Keratinocyte (primary cell): ENCODE results near the gene NT5DC1. TPM values are rescaled to one million over a fixed set of nuclear protein-coding genes. Genes with fewer than 3 reads are reported as not detected.

ENCODE experiments used
- DNase-seq: peaks from one replicate; pipeline ENCODE4 v3.0.0-alpha.2; 2011; ENCODE audit warnings: low read depth, missing footprints, low spot score
- FAIRE-seq: peaks from 2 replicates; lab custom pipeline; 2011; peaks lifted over from hg19 to GRCh38; lab: Jason Lieb, UNC
- H2AFZ ChIP-seq: 2 replicates; pipeline ENCODE4 v1.6.0; 2012; ENCODE audit warnings: low read length, control low read depth, inconsistent platforms; ENCODE audit not compliant: control insufficient read depth
- H3K27ac ChIP-seq: 2 replicates; pipeline ENCODE4 v1.5.1; 2011; ENCODE audit warnings: low read length; ENCODE audit not compliant: control insufficient read depth, insufficient read depth
- H3K27me3 ChIP-seq: 3 replicates; pipeline ENCODE4 v1.6.0; 2011; ENCODE audit warnings: low read length; ENCODE audit not compliant: control insufficient read depth, insufficient read depth; ENCODE audit errors: extremely low read depth
- H3K36me3 ChIP-seq, 2 experiments: 2 replicates in 1 of 2; 3 replicates in 1 of 2; pipeline ENCODE4 v1.5.1; 2011; ENCODE audit warnings: low read length in 2 of 2, mild to moderate bottlenecking in 1 of 2; ENCODE audit not compliant: control insufficient read depth in 2 of 2, insufficient read depth in 2 of 2; ENCODE audit errors: extremely low read depth in 1 of 2
- H3K4me1 ChIP-seq: 3 replicates; pipeline ENCODE4 v1.5.1; 2011; ENCODE audit warnings: low read length; ENCODE audit not compliant: control insufficient read depth, insufficient read depth; ENCODE audit errors: extremely low read depth
- H3K4me2 ChIP-seq: 3 replicates; pipeline ENCODE4 v1.6.0; 2011; ENCODE audit warnings: low read depth, low read length; ENCODE audit not compliant: control insufficient read depth, insufficient read depth; ENCODE audit errors: extremely low read depth
- H3K4me3 ChIP-seq, 3 experiments: fragments of 200-600 bp in 1 of 3; sonication (generic) in 1 of 3; 2 replicates in 2 of 3; 3 replicates in 1 of 3; pipeline ENCODE4 v1.5.1; 2011 to 2016; ENCODE audit warnings: low read length in 3 of 3, mild to moderate bottlenecking in 3 of 3, control low read depth in 2 of 3, inconsistent platforms in 1 of 3, low read depth in 1 of 3, mixed read lengths in 1 of 3, mixed run types in 1 of 3, moderate library complexity in 1 of 3; ENCODE audit not compliant: control insufficient read depth in 2 of 3, insufficient read depth in 2 of 3; ENCODE audit errors: extremely low read depth in 1 of 3
- H3K79me2 ChIP-seq: 2 replicates; pipeline ENCODE4 v1.6.0; 2012; ENCODE audit warnings: low read length; ENCODE audit not compliant: control insufficient read depth, insufficient read depth
- H3K9ac ChIP-seq: 3 replicates; pipeline ENCODE4 v1.6.0; 2011; ENCODE audit warnings: low read length; ENCODE audit not compliant: control insufficient read depth, insufficient read depth; ENCODE audit errors: extremely low read depth
- H3K9me1 ChIP-seq: 3 replicates; pipeline ENCODE4 v1.6.0; 2011; ENCODE audit warnings: low read length; ENCODE audit not compliant: control insufficient read depth, insufficient read depth; ENCODE audit errors: extremely low read depth
- H3K9me3 ChIP-seq: 2 replicates; pipeline ENCODE4 v1.5.1; 2012; ENCODE audit warnings: low read depth, low read length; ENCODE audit not compliant: control insufficient read depth
- H4K20me1 ChIP-seq: 3 replicates; pipeline ENCODE4 v1.6.0; 2011; ENCODE audit warnings: low read length; ENCODE audit not compliant: control insufficient read depth, insufficient read depth; ENCODE audit errors: extremely low read depth
- EZH2 ChIP-seq: IDR thresholded peaks from one replicate; pipeline ENCODE4 v1.6.1; 2012; ENCODE audit warnings: inconsistent platforms, mild to moderate bottlenecking, low read length, moderate library complexity
- dilution Hi-C: fragments of 300-500 bp; cut with MboI; formaldehyde crosslinking; loops from one replicate; pipeline ENCODE4 v1.7.0; 2020; ENCODE audit warnings: low sequenced_read_pairs; ENCODE audit not compliant: extremely low pct_ligation_motif_present
- polyA plus RNA-seq, 5 experiments: library from polyadenylated mRNA; depleted of rRNA in 3 of 5; stranded (reverse) in 3 of 5; stranded (forward) in 1 of 5; unstranded in 1 of 5; fragments of >200 nt; gene quantifications; 1 replicate in 1 of 5; 2 replicates in 3 of 5; 3 replicates in 1 of 5; pipeline versions ENCODE4 v1.2.1 to v1.2.3, GENCODE V29; 2011 to 2012; ENCODE audit warnings: missing spikeins in 2 of 5, low read depth in 1 of 5, low replicate concordance in 1 of 5
- TF ChIP-seq, protein P1 (sequence below), 3 experiments: IDR thresholded peaks in 1 of 3; conservative IDR thresholded peaks in 1 of 3; optimal IDR thresholded peaks in 1 of 3; 2 replicates in 2 of 3; 3 replicates in 1 of 3; pipeline versions ENCODE3 to v1.5.1; 2011; ENCODE audit warnings: low read length in 3 of 3, mild to moderate bottlenecking in 3 of 3, moderate library complexity in 2 of 3, control low read depth in 1 of 3, inconsistent platforms in 1 of 3; ENCODE audit not compliant: insufficient read depth in 2 of 3; ENCODE audit errors: extremely low read depth in 1 of 3

Gene NT5DC1
- polyA plus RNA-seq, 1 donor (not counting 4 experiments of a cell fraction or from before 2014, with no cell fraction given): 31.2 TPM

- peaks cover 40% of the 10 kb centered on the region for H3K79me2 ChIP-seq
- H3K9me1 ChIP-seq: peaks cover 4% of the 10 kb centered on the region
- no peaks in the 10 kb centered on the region for H3K9me3 ChIP-seq
- no peak overlapping the region for H2AFZ ChIP-seq
- H3K9ac ChIP-seq: no peak overlapping the region
- peaks cover 3% of the 10 kb centered on the region for H4K20me1 ChIP-seq
- dilution Hi-C loops: no loop called here
- peak; percentile 72 for FAIRE-seq
- H3K27ac ChIP-seq: no peak overlapping the region
- H3K36me3 ChIP-seq: peaks cover 0 to 17% of the 10 kb centered on the region in 2 experiments
- no peak for DNase-seq
- peaks cover 37% of the 10 kb centered on the region for H3K4me1 ChIP-seq
- TF ChIP-seq, protein P1, sequence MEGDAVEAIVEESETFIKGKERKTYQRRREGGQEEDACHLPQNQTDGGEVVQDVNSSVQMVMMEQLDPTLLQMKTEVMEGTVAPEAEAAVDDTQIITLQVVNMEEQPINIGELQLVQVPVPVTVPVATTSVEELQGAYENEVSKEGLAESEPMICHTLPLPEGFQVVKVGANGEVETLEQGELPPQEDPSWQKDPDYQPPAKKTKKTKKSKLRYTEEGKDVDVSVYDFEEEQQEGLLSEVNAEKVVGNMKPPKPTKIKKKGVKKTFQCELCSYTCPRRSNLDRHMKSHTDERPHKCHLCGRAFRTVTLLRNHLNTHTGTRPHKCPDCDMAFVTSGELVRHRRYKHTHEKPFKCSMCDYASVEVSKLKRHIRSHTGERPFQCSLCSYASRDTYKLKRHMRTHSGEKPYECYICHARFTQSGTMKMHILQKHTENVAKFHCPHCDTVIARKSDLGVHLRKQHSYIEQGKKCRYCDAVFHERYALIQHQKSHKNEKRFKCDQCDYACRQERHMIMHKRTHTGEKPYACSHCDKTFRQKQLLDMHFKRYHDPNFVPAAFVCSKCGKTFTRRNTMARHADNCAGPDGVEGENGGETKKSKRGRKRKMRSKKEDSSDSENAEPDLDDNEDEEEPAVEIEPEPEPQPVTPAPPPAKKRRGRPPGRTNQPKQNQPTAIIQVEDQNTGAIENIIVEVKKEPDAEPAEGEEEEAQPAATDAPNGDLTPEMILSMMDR (optimal IDR thresholded peaks at IDR 0.05 in 1 of 3, IDR thresholded peaks at IDR 0.05 in 1 of 3, conservative IDR thresholded peaks at IDR 0.05 in 1 of 3; ENCODE audit: extremely low read depth in 1 of 3, insufficient read depth in 2 of 3, low read length in 3 of 3): no peak
- TF ChIP-seq EZH2: no peak
- no peaks in the 10 kb centered on the region for H3K27me3 ChIP-seq
- H3K4me3 ChIP-seq: peak overlapping the region in 2 of 3 experiments; percentile 58 to 84
- H3K4me2 ChIP-seq: peak overlapping the region; percentile 87
Observed at GRCh38 chr6:116251568-116252384, 151.1 kb downstream of the NT5DC1 start.

DNA sequence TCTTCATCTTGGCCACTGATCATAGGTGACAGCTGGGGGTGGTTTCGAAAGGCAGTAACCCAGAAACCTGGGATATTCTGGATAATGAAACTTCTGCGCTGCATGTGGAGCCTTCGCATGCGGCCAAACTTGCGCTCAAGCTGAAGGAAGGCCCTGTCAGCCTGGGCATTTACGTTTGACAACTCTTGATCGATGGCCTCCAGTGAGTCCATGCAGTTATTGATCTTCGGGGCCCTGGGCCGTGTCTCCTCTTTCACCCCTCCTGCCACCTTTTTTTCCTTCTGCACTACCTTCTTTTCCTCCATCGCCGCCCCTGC is 152.5 kb downstream of the NT5DC1 start:
- H3K27me3 ChIP-seq: no peaks in the 10 kb centered on the region
- H3K27ac ChIP-seq: peak overlapping the region; percentile 93
- peak overlapping the region; percentile 61 to 89 (median 84) for H3K4me3 ChIP-seq
- H3K4me1 ChIP-seq: peaks cover 37% of the 10 kb centered on the region
- peaks cover 4% of the 10 kb centered on the region for H3K9me1 ChIP-seq
- H2AFZ ChIP-seq: peak overlapping the region; percentile 85
- H4K20me1 ChIP-seq: peaks cover 3% of the 10 kb centered on the region
- peaks cover 0 to 17% of the 10 kb centered on the region in 2 experiments for H3K36me3 ChIP-seq
- TF ChIP-seq, protein P1 (optimal IDR thresholded peaks at IDR 0.05 in 1 of 3, IDR thresholded peaks at IDR 0.05 in 1 of 3, conservative IDR thresholded peaks at IDR 0.05 in 1 of 3; ENCODE audit: extremely low read depth in 1 of 3, insufficient read depth in 2 of 3, low read length in 3 of 3): no peak
- TF ChIP-seq EZH2: no peak
- peak overlapping the region; percentile 87 for H3K4me2 ChIP-seq
- DNase-seq (no peak), FAIRE-seq (no peak)
- H3K9me3 ChIP-seq: no peaks in the 10 kb centered on the region
- peaks cover 40% of the 10 kb centered on the region for H3K79me2 ChIP-seq
- H3K9ac ChIP-seq: peak overlapping the region; percentile 85
- dilution Hi-C loops: no loop called here
